Measurements from ENCODE around the gene LGR5. TPM values are rescaled to one million over a fixed set of nuclear protein-coding genes. Genes with fewer than 3 reads are reported as not detected.
A peak's percentile ranks its signal among the peaks of the same experiment; 100 is the strongest.

Gene LGR5
- total and polyA plus RNA-seq, 2 of the 13 experiments (the other 11 are each of a cell fraction or from before 2014, with no cell fraction given) = 37.0 to 121 TPM

DNA sequence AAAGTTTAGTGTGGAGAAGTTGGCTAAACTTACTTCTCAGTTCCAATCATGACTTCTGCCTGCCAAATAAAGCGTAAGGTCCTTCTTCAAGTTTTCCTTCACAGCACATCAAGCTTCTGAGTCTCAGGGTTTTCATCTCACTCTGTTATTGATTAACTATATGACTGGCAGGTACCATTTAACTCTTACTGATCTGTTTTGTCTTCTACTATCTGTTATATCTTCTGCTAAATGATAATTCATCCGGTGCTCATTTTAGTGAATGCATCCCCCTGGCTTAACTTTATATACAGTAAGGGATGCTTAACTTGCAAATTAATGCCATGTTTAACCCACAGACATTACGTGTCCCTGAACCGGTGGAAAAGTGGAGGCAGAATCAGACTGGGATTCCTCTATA, 20.7 kb downstream of the LGR5 start (continued):
- TF ChIP-seq ZFAT (CRISPR knock-in tag; conservative IDR thresholded peaks at IDR 0.05) = no peak
- no peak for TF ChIP-seq ZNF891 (CRISPR knock-in tag; IDR thresholded peaks at IDR 0.05)
- TF ChIP-seq NR2C2 (CRISPR knock-in tag; IDR thresholded peaks at IDR 0.05; ENCODE audit: borderline replicate concordance) = no peak

DNA sequence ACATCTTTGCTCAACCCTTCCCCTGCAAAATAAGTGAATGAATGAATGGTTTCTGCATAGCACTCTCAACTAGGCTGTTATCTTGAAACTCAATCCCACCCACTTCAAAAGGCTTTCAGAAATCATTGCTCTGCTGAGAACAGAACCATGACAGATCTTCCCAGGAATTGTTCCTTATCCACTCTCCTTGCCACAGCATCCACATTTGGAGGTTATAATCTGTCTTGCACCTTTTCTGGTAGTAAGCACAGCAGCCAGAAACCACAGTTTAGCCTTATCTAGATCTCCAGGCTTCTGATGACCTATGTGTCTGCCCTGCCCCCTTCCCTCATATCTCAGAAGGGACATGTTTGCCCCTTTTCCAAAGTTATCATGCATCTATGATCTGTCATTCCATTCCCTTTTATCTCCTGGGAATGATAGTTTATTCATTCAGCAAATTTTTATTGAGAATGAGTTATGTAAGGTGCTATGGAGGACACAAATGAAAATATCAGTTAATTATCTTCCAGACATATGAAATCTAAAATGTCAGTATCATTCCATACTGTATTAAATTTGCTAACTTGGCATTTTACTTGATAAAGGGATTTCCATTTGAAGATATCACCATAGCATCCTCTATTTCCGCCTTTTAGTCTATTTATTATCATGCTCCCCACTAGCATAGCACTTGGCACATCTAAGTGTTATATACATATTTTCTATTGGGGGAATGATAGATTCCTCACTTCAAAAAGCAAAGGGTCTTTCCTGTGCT, 21.4 kb downstream of the LGR5 start:
- no TSS peak for BruUV-seq (replicated peaks)
- no peaks in the 10 kb centered on the region for H3K9me3 ChIP-seq (ENCODE audit: low read length)
- WGBS (ENCODE audit: low lambda C conversion rate) = 97% methylated on average over 1 of the region's 1 CpG
- POLR2A ChIA-PET = no interaction called here
- TF ChIP-seq NFE2 (CRISPR knock-in tag; IDR thresholded peaks at IDR 0.05) (no peak), MAFF (IDR thresholded peaks at IDR 0.05; ENCODE audit: low read depth, low read length) (peak; percentile 90), MAFK (conservative IDR thresholded peaks at IDR 0.05 in 1 of 2, IDR thresholded peaks at IDR 0.05 in 1 of 2; ENCODE audit: low read length in 2 of 2) (peak; percentile 86 to 92), SKIL (CRISPR knock-in tag; IDR thresholded peaks at IDR 0.05; ENCODE audit: borderline replicate concordance) (no peak)
- H4K20me1 ChIP-seq (ENCODE audit: insufficient read depth, low read length) = no peaks in the 10 kb centered on the region; the same call in 1 of the 2 replicates
- H3K27ac ChIP-seq (ENCODE audit: extremely low read length, insufficient read depth, low read length) = no peak overlapping the region
- DNase-seq (ENCODE audit: low spot score) (no peak), ATAC-seq (no peak), FAIRE-seq (no peak)
- H3K9ac ChIP-seq (ENCODE audit: insufficient read depth, low read depth, low read length) = no peak overlapping the region
- CTCF ChIA-PET (ENCODE audit: low intra/inter-chr PET ratio, low total read pairs) = no interaction called here
- no peak overlapping the region for H3K4me2 ChIP-seq (ENCODE audit: low read depth, low read length)
- in situ Hi-C loops (cut with HindIII; ENCODE audit: extremely low pct_ligation_motif_present, low pct_unique_long_range_greater_than_20kb) (no loop called here), intact Hi-C loops (cut with micrococcal nuclease; ENCODE audit: unreplicated experiment) (no loop called here)
- H3K4me3 ChIP-seq (replicated peaks in 1 of 3; ENCODE audit: insufficient read depth in 1 of 3, low read depth in 2 of 3, low read length in 3 of 3) = no peak overlapping the region
- no peaks in the 10 kb centered on the region for H3K27me3 ChIP-seq (ENCODE audit: control insufficient read depth in 1 of 2, insufficient read depth in 2 of 2, low read length in 2 of 2)
- H3K79me2 ChIP-seq (ENCODE audit: insufficient read depth, low read length) = peaks cover 66% of the 10 kb centered on the region
- peaks cover 34% of the 10 kb centered on the region for H3K4me1 ChIP-seq (ENCODE audit: insufficient read depth, low read length)
- H3K36me3 ChIP-seq (replicated peaks in 1 of 2; ENCODE audit: control insufficient read depth in 1 of 2, insufficient read depth in 2 of 2, low read length in 2 of 2) = peaks cover 11 to 43% of the 10 kb centered on the region in 2 experiments
- no peak overlapping the region for H2AFZ ChIP-seq (ENCODE audit: low read length)
